ENCODE measurements around the gene BTG2. TPM values are rescaled to one million over a fixed set of nuclear protein-coding genes. Genes with fewer than 3 reads are reported as not detected.
"Not testable (repeated sequence)": the region's sequence is repeated elsewhere in the genome, so short reads cannot be mapped to it uniquely, and the experiment has no call there.

Gene BTG2
- total RNA-seq, 1 experiment from 2014 or later = 2.2 TPM

DNA sequence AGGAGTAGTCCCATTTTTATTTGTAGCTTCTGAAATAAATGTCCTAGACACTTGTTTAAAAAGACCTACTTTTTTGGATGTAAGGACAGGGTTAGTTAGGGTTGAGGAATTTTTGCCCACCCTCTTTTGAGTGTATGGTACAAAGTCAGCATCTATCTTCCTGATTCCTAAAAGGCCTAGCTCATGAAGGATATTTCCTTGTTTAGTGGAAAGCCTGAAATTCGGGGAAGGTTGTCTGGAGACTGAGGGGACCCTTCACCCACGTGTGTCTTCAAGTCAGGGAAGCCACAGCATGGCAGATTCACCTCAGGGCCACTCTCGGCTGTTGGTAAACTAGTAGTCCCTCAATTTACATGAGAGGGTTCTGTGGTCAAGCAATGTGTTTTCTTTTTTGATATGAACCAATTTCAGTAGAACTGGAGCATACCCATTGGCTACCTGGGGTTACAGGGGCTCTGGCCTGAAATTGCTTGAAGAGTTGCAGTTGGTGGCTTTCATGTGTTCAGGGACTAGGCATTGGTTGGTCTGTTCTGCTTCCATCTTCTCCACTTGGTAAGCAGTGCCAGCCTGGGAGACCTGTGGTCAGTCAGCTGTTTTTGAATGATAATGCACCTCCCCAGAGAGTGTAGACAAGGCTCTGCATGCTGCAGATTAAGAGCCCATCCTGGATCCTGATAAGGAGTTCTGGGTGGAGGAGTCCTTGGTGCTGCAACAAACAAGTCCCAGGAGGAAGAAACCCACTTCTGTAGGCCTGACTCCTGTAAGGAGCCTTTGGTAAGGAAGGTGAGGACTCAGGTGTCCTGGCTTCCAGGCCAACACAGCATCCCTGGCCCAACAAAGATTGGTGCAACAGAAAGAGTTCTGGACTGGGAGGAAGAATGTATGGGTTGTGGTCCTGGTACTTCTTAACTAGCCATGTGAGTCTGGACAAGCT is 6.3 kb downstream of the BTG2 start:
- H3K4me3 ChIP-seq (ENCODE audit: low read length) = no peak overlapping the region
- no peaks in the 10 kb centered on the region for H3K9me3 ChIP-seq (ENCODE audit: low read length)
- no peak for TF ChIP-seq EZH2phosphoT487 (IDR thresholded peaks at IDR 0.05; ENCODE audit: borderline replicate concordance, low read length)
- H3K4me2 ChIP-seq (ENCODE audit: low read length) = no peak overlapping the region
- H3K4me1 ChIP-seq (ENCODE audit: insufficient read depth, low read length) = peaks cover under 1% of the 10 kb centered on the region; the same call in 1 of the 2 replicates
- no peaks in the 10 kb centered on the region for H3K9me2 ChIP-seq (replicated peaks; ENCODE audit: low read length)
- H3K9ac ChIP-seq (ENCODE audit: low read length) = no peak overlapping the region
- intact Hi-C loops (cut with micrococcal nuclease) = no loop called here
- CTCF ChIA-PET = no interaction called here
- H3K27ac ChIP-seq (ENCODE audit: low read length) = no peak overlapping the region
- no TSS peak for BruUV-seq (replicated peaks)
- no peak for ATAC-seq
- no peaks in the 10 kb centered on the region for H4K20me1 ChIP-seq (ENCODE audit: low read length)
- no peak overlapping the region for H2AFZ ChIP-seq (ENCODE audit: low read length)
- H3K79me2 ChIP-seq (ENCODE audit: low read length) = no peaks in the 10 kb centered on the region
- POLR2A ChIA-PET (ENCODE audit: unreplicated experiment) = no interaction called here
- H3K36me3 ChIP-seq (ENCODE audit: low read depth, low read length) = no peaks in the 10 kb centered on the region
- H3F3A ChIP-seq (ENCODE audit: low read length, unreplicated experiment) = no peaks in the 10 kb centered on the region
- no peak for DNase-seq
- no peaks in the 10 kb centered on the region for H3K27me3 ChIP-seq (ENCODE audit: low read length)

DNA sequence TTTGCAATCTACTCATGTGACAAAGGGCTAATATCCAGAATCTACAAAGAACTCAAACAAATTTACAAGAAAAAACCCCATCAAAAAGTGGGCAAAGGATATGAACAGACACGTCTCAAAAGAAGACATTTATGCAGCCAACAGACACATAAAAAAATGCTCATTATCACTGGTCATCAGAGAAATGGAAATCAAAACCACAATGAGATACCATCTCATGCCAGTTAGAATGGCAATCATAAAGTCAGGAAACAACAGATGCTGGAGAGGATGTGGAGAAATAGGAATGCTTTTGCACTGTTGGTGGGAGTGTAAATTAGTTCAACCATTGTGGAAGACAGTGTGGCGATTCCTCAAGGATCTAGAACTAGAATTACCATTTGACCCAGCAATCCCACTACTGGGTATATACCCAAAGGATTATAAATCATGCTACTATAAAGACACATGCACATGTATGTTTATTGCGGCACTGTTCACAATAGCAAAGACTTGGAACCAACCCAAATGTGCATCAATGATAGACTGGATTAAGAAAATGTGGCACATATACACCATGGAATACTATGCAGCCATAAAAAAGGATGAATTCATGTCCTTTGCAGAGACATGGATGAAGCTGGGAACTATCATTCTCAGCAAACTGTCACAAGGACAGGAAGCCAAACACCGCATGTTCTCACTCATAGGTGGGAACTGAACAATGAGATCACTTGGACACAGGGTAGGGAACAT is 8.9 kb downstream of the BTG2 start:
- ATAC-seq; DNase-seq; POLR2A ChIA-PET (ENCODE audit: unreplicated experiment): not testable (repeated sequence)

DNA sequence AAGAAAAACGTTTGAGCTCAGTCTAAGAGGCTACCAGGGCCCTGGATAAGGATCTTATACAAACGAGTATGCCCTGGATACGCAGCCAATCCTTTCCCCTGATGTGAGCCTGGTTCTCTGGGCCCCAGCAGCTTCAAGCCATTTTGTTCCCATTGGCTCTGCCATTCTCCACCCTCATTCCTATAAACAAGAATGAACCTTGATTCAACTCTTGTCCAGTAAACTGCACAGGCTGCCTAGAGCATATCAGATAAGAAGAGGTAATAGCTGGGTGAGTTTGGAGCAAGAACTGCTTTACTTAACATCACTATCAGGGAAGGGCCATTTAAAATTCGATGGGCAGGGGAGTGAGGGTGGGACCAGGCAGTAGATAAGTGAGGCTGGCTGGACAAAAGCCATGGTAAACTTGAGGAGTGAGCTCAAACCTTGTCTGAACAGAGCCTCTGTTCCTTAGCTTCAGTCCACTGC is 11.3 kb downstream of the BTG2 start:
- ChIA-PET POLR2A (ENCODE audit: unreplicated experiment) (no interaction called here), CTCF (no interaction called here)
- ATAC-seq (no peak), DNase-seq (no peak)
- Histone ChIP-seq H3K4me1 (ENCODE audit: insufficient read depth, low read length) (no peaks in the 10 kb centered on the region), H3K36me3 (ENCODE audit: low read depth, low read length) (no peaks in the 10 kb centered on the region), H3K9me2 (replicated peaks; ENCODE audit: low read length) (no peaks in the 10 kb centered on the region), H3F3A (ENCODE audit: low read length, unreplicated experiment) (no peaks in the 10 kb centered on the region), H3K27ac (ENCODE audit: low read length) (no peak overlapping the region), H3K4me2 (ENCODE audit: low read length) (no peak overlapping the region), H2AFZ (ENCODE audit: low read length) (no peak overlapping the region), H4K20me1 (ENCODE audit: low read length) (no peaks in the 10 kb centered on the region), H3K27me3 (ENCODE audit: low read length) (peaks cover 17% of the 10 kb centered on the region), H3K79me2 (ENCODE audit: low read length) (no peaks in the 10 kb centered on the region), H3K9me3 (ENCODE audit: low read length) (no peaks in the 10 kb centered on the region), H3K4me3 (ENCODE audit: low read length) (no peak overlapping the region), H3K9ac (ENCODE audit: low read length) (no peak overlapping the region)
- no TSS peak for BruUV-seq (replicated peaks)
- intact Hi-C loops (cut with micrococcal nuclease) = no loop called here
- TF ChIP-seq EZH2 (IDR thresholded peaks at IDR 0.05; ENCODE audit: low read length, unreplicated experiment) = no peak
- TF ChIP-seq, protein P1, sequence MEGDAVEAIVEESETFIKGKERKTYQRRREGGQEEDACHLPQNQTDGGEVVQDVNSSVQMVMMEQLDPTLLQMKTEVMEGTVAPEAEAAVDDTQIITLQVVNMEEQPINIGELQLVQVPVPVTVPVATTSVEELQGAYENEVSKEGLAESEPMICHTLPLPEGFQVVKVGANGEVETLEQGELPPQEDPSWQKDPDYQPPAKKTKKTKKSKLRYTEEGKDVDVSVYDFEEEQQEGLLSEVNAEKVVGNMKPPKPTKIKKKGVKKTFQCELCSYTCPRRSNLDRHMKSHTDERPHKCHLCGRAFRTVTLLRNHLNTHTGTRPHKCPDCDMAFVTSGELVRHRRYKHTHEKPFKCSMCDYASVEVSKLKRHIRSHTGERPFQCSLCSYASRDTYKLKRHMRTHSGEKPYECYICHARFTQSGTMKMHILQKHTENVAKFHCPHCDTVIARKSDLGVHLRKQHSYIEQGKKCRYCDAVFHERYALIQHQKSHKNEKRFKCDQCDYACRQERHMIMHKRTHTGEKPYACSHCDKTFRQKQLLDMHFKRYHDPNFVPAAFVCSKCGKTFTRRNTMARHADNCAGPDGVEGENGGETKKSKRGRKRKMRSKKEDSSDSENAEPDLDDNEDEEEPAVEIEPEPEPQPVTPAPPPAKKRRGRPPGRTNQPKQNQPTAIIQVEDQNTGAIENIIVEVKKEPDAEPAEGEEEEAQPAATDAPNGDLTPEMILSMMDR (conservative IDR thresholded peaks at IDR 0.05; ENCODE audit: low read depth, low read length) = no peak
- no peak for TF ChIP-seq EZH2phosphoT487 (IDR thresholded peaks at IDR 0.05; ENCODE audit: borderline replicate concordance, low read length)

More for the DNA sequence above, 8.9 kb downstream of the BTG2 start:
- H2AFZ ChIP-seq (ENCODE audit: low read length); H3K9me2 ChIP-seq (replicated peaks; ENCODE audit: low read length); intact Hi-C loops (cut with micrococcal nuclease); H3K27ac ChIP-seq (ENCODE audit: low read length); BruUV-seq (replicated peaks); CTCF ChIA-PET; H3K4me2 ChIP-seq (ENCODE audit: low read length); H3K36me3 ChIP-seq (ENCODE audit: low read depth, low read length); H3K4me3 ChIP-seq (ENCODE audit: low read length); H3F3A ChIP-seq (ENCODE audit: low read length, unreplicated experiment); H3K9ac ChIP-seq (ENCODE audit: low read length); H3K9me3 ChIP-seq (ENCODE audit: low read length); H3K4me1 ChIP-seq (ENCODE audit: insufficient read depth, low read length); H4K20me1 ChIP-seq (ENCODE audit: low read length); H3K79me2 ChIP-seq (ENCODE audit: low read length): not testable (repeated sequence)
- peaks cover 14% of the 10 kb centered on the region; the same call in 1 of the 2 replicates for H3K27me3 ChIP-seq (ENCODE audit: low read length)

Data from PC-3 (cell line).